ENCODE data around the gene TSNAXIP1.

- TF ChIP-seq, protein P1, sequence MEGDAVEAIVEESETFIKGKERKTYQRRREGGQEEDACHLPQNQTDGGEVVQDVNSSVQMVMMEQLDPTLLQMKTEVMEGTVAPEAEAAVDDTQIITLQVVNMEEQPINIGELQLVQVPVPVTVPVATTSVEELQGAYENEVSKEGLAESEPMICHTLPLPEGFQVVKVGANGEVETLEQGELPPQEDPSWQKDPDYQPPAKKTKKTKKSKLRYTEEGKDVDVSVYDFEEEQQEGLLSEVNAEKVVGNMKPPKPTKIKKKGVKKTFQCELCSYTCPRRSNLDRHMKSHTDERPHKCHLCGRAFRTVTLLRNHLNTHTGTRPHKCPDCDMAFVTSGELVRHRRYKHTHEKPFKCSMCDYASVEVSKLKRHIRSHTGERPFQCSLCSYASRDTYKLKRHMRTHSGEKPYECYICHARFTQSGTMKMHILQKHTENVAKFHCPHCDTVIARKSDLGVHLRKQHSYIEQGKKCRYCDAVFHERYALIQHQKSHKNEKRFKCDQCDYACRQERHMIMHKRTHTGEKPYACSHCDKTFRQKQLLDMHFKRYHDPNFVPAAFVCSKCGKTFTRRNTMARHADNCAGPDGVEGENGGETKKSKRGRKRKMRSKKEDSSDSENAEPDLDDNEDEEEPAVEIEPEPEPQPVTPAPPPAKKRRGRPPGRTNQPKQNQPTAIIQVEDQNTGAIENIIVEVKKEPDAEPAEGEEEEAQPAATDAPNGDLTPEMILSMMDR (IDR thresholded peaks at IDR 0.05), result no peak
- TF ChIP-seq POLR2A (IDR thresholded peaks at IDR 0.05) (no peak), EP300 (IDR thresholded peaks at IDR 0.05) (no peak), POLR2AphosphoS5 (IDR thresholded peaks at IDR 0.05) (no peak)
These were observed 5.2 kb downstream of the TSNAXIP1 start for GRCh38 chr16:67811899-67812298.

All from upper lobe of left lung (tissue), 4 donors.